SK-N-MC (cell line): ENCODE data around the gene COL16A1.

ENCODE experiments used
- EZH2 ChIP-seq: fragments of 200-600 bp; sonication (generic); IDR thresholded peaks from one replicate; pipeline ENCODE4 v1.6.1; 2017; ENCODE audit warnings: antibody characterized with exemption
- POLR2AphosphoS5 ChIP-seq: IDR thresholded peaks from 2 replicates; pipeline ENCODE4 v1.6.1; 2012; ENCODE audit warnings: mild to moderate bottlenecking, low read depth, low read length, borderline replicate concordance

DNA sequence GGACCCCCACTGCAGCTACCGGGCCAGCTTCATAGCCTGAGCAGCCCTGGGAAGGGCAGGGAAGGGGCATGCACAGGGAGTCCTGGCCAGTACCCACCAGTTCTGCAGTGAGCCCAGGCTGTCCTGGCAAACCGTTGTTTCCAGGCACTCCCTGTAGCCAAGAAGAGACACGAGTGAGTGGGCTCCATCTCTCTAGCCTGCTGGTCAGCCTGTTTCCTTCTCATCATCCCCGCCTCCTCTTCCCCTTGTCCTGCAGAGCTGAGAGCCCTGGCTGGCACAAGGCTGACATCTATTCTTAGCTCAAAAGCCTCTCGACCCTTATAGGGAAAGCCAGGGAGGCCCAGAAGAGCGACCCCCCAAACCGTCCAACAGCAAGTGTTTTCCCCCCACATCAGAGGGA, 28.7 kb downstream of the COL16A1 start:
- no peak for TF ChIP-seq POLR2AphosphoS5
- TF ChIP-seq EZH2: no peak
